Measurements from ENCODE around the gene PHLPP2. TPM values are rescaled to one million over a fixed set of nuclear protein-coding genes. Genes with fewer than 3 reads are reported as not detected.
"Not testable (repeated sequence)": the region's sequence is repeated elsewhere in the genome, so short reads cannot be mapped to it uniquely, and the experiment has no call there.

The PHLPP2 gene
- total RNA-seq, 2 donors from 2014 or later: 3.5 to 10.8 TPM

DNA sequence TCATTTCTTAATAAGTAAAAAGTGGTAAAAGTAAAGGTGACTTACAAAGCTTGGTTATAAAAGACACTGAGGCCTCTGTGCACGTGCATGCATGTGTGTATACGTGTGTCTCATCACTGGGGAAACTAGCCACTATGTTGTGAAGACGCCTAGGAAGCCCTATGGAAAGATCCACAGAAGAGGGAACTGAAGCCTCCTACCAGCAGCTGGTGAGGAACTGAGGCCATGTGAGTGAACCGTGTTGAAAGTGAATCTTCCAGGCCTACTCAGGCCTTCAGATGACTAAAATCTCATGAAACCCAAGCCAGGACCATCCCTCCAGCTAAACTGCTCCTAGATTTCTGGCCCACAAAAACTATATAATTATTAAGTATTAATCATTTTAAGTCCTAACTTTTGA lies 23.7 kb downstream of the PHLPP2 start:
- H3K4me1 ChIP-seq: no peaks in the 10 kb centered on the region
- no peak overlapping the region for H3K4me3 ChIP-seq
- no peaks in the 10 kb centered on the region for H3K9me3 ChIP-seq
- H3K27me3 ChIP-seq: no peaks in the 10 kb centered on the region
- TF ChIP-seq, protein P1, sequence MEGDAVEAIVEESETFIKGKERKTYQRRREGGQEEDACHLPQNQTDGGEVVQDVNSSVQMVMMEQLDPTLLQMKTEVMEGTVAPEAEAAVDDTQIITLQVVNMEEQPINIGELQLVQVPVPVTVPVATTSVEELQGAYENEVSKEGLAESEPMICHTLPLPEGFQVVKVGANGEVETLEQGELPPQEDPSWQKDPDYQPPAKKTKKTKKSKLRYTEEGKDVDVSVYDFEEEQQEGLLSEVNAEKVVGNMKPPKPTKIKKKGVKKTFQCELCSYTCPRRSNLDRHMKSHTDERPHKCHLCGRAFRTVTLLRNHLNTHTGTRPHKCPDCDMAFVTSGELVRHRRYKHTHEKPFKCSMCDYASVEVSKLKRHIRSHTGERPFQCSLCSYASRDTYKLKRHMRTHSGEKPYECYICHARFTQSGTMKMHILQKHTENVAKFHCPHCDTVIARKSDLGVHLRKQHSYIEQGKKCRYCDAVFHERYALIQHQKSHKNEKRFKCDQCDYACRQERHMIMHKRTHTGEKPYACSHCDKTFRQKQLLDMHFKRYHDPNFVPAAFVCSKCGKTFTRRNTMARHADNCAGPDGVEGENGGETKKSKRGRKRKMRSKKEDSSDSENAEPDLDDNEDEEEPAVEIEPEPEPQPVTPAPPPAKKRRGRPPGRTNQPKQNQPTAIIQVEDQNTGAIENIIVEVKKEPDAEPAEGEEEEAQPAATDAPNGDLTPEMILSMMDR (IDR thresholded peaks at IDR 0.05): no peak
- H3K27ac ChIP-seq: no peak overlapping the region
- H3K36me3 ChIP-seq: peaks cover 7% of the 10 kb centered on the region
- DNase-seq (ENCODE audit: low spot score): no peak

DNA sequence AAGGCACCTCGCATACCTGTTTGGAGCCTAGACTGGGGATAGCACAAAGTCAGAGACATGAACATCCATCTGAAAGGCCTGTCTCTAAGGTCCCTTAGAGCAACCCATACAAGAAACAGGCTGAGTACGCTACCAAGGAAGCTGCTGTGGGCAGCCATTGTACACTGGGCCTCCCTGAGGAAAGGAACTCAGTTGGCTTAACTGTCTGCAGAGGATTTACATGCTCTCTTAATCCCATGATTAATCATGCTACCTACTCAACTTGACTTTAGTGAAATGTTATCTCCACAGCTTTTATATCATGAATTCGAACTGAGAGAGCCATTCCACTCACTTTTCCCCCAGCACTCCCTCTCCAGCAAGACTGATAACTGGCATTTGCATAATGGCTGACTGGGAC lies 26.0 kb downstream of the PHLPP2 start:
- TF ChIP-seq, protein P1 (IDR thresholded peaks at IDR 0.05): no peak
- Histone ChIP-seq H3K9me3 (no peaks in the 10 kb centered on the region), H3K27me3 (no peaks in the 10 kb centered on the region), H3K36me3 (peaks cover 7% of the 10 kb centered on the region), H3K27ac (no peak overlapping the region), H3K4me1 (no peaks in the 10 kb centered on the region), H3K4me3 (no peak overlapping the region)
- no peak for DNase-seq (ENCODE audit: low spot score)

DNA sequence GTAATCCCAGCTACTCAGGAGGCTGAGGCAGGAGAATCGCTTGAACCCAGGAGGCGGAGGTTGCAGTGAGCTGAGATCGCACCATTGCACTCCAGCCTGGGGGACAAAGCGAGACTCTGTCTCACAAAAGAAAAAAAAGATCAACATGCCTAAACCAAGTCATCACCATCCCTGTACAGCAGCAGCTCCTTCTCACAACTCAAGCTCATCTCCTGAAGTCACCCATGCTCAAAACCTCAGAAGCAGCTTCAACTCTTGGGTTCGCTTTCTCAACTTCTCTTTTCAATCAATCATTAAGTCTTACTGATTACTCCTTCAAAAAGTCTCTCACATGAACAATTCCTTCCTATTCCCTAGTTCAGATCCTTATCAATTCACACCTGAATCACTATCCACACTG lies 31.3 kb downstream of the PHLPP2 start:
- Histone ChIP-seq H3K27ac (no peak overlapping the region), H3K4me3 (no peak overlapping the region), H3K9me3 (no peaks in the 10 kb centered on the region), H3K27me3 (no peaks in the 10 kb centered on the region), H3K4me1 (no peaks in the 10 kb centered on the region), H3K36me3 (peaks cover 20% of the 10 kb centered on the region)
- DNase-seq (ENCODE audit: low spot score): no peak
- TF ChIP-seq, protein P1 (IDR thresholded peaks at IDR 0.05): no peak

DNA sequence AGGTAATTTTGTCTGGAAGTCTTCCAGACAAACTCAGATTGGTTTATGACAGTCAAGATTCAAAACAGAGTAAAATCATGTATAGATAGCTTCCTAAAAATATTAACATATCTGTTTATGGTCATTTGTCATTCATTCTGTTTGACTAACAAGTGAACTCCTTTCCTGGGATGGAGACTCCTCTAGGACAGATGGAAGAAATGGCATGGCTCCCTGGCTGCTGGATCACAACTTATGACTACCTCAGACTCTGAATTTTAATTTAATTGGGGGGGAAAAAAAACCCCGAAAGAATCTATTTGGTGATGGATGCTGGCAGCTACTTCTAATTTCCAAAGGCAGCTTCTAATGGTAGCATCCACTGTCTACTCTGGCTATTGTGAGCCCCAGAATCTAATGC lies 34.6 kb downstream of the PHLPP2 start:
- H3K27me3 ChIP-seq: no peaks in the 10 kb centered on the region
- no peak overlapping the region for H3K4me3 ChIP-seq
- H3K27ac ChIP-seq: no peak overlapping the region
- no peaks in the 10 kb centered on the region for H3K9me3 ChIP-seq
- peaks cover 26% of the 10 kb centered on the region for H3K36me3 ChIP-seq
- H3K4me1 ChIP-seq: no peaks in the 10 kb centered on the region
- TF ChIP-seq, protein P1 (IDR thresholded peaks at IDR 0.05): no peak
- DNase-seq (ENCODE audit: low spot score): no peak

DNA sequence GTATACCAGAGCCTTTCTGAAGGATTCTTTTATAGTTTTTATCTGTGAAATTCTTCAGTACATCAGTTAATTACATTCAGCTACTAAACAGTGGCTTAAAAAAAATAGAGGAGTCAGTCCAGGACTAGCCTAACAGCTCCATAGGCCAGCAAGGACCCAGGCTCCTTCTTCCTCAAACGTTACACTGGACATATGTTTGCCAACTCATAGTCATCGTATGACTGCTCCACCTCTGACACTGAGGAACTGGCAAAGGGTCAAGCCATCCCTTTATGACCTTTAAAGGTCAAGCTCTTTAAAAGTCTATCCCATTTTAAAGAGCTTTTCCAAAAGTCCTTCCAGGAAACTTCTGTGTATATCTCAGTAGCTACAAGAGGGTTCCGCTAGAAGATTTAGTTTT lies 36.6 kb downstream of the PHLPP2 start:
- H3K36me3 ChIP-seq: peaks cover 38% of the 10 kb centered on the region
- no peak overlapping the region for H3K27ac ChIP-seq
- H3K4me3 ChIP-seq: no peak overlapping the region
- TF ChIP-seq, protein P1 (IDR thresholded peaks at IDR 0.05): no peak
- no peaks in the 10 kb centered on the region for H3K4me1 ChIP-seq
- H3K9me3 ChIP-seq: no peaks in the 10 kb centered on the region
- no peaks in the 10 kb centered on the region for H3K27me3 ChIP-seq
- DNase-seq (ENCODE audit: low spot score): no peak

DNA sequence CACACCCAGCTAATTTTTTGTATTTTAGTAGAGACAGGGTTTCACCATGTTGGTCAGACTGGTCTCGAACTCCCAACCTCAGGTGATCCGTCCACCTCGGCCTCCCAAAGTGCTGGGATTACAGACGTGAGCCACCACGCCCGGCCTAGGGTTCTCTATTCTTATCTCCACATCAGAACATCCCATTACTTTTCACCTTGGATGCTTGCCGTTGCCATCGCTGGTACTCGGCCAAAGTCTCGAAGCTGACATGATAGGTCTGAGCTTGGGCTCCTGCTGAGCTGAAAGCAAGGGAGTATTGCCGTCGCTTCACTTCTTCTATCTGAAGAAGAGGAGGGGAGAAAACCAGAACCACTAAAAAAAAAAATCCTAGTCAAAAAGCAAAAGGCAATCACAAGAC lies 40.2 kb downstream of the PHLPP2 start:
- peaks cover 52% of the 10 kb centered on the region for H3K36me3 ChIP-seq
- H3K27me3 ChIP-seq; H3K4me3 ChIP-seq; H3K9me3 ChIP-seq; DNase-seq (ENCODE audit: low spot score); H3K4me1 ChIP-seq; H3K27ac ChIP-seq: not testable (repeated sequence)

Measured in right atrium auricular region (tissue), 2 donors.